Endothelial cell of umbilical vein (primary cell): ENCODE data around the gene ADGRL3. TPM values are rescaled to one million over a fixed set of nuclear protein-coding genes. Genes with fewer than 3 reads are reported as not detected.

ENCODE experiments used
- BruUV-seq: library from RNA; stranded (reverse); fragments of 400-500 nt; replicated peaks from 2 replicates; lab custom pipeline; 2021; lab: Mats Ljungman, UMichigan
- CTCF ChIA-PET: fragments of 300-600, 350-600 bp; sonication (Branson Sonifier 250); formaldehyde crosslinking; loops from one replicate; lab custom pipeline; 2021; ENCODE audit warnings: antibody characterized with exemption, inconsistent platforms; lab: Charles Lee
- POLR2A ChIA-PET: fragments of 300-600, 350-600 bp; sonication (Branson Sonifier 250); formaldehyde crosslinking; loops from one replicate; lab custom pipeline; 2021; ENCODE audit warnings: antibody characterized with exemption, inconsistent platforms; lab: Charles Lee
- DNase-seq: peaks from one replicate; pipeline ENCODE4 v3.0.0-alpha.2; 2011; ENCODE audit warnings: low read depth, low spot score
- FAIRE-seq: peaks from 2 replicates; lab custom pipeline; 2011; peaks lifted over from hg19 to GRCh38; lab: Jason Lieb, UNC
- H2AFZ ChIP-seq: 2 replicates; pipeline ENCODE4 v1.6.0; 2012; ENCODE audit warnings: low read depth, low read length, control low read depth, inconsistent platforms
- H3K27ac ChIP-seq: 2 replicates; pipeline ENCODE4 v1.5.1; 2011; ENCODE audit warnings: low read depth, mild to moderate bottlenecking, control low read depth, low read length, moderate library complexity; ENCODE audit not compliant: insufficient read depth
- H3K27me3 ChIP-seq, 2 experiments: 2 replicates each; pipeline versions ENCODE4 v1.6.0 to v1.6.1; 2011; ENCODE audit warnings: low read length in 2 of 2, mixed read lengths in 1 of 2; ENCODE audit not compliant: control insufficient read depth in 2 of 2, insufficient read depth in 2 of 2
- H3K36me3 ChIP-seq, 2 experiments: 2 replicates in 1 of 2; 3 replicates in 1 of 2; pipeline ENCODE4 v1.5.1; 2011; ENCODE audit warnings: low read length in 2 of 2, mild to moderate bottlenecking in 1 of 2, moderate library complexity in 1 of 2; ENCODE audit not compliant: control insufficient read depth in 2 of 2, insufficient read depth in 2 of 2; ENCODE audit errors: extremely low read depth in 1 of 2
- H3K4me1 ChIP-seq: 3 replicates; pipeline ENCODE4 v1.5.1; 2011; ENCODE audit warnings: mild to moderate bottlenecking, low read length; ENCODE audit not compliant: control insufficient read depth, insufficient read depth; ENCODE audit errors: extremely low read depth
- H3K4me2 ChIP-seq: 2 replicates; pipeline ENCODE4 v1.6.1; 2011; ENCODE audit warnings: low read length, control low read depth, mixed read lengths; ENCODE audit not compliant: insufficient read depth
- H3K4me3 ChIP-seq, 3 experiments: fragments of 200-600 bp in 1 of 3; sonication (generic), shearing (Covaris generic) in 1 of 3; replicated peaks in 1 of 3; 2 replicates each; pipeline ENCODE4 v1.5.1; 2011 to 2016; ENCODE audit warnings: control low read depth in 3 of 3, low read length in 3 of 3, mild to moderate bottlenecking in 2 of 3, inconsistent platforms in 1 of 3, low read depth in 1 of 3, moderate library complexity in 1 of 3; ENCODE audit not compliant: insufficient read depth in 1 of 3
- H3K79me2 ChIP-seq: 2 replicates; pipeline ENCODE4 v1.6.0; 2012; ENCODE audit warnings: low read length, inconsistent platforms; ENCODE audit not compliant: control insufficient read depth, insufficient read depth
- H3K9ac ChIP-seq: replicated peaks from 2 replicates; pipeline ENCODE3; 2011; ENCODE audit warnings: low read length, control low read depth; ENCODE audit not compliant: insufficient read depth; ENCODE audit errors: extremely low read depth
- H3K9me1 ChIP-seq: replicated peaks from 3 replicates; pipeline ENCODE4 v1.6.0; 2011; ENCODE audit warnings: mild to moderate bottlenecking, low read length; ENCODE audit not compliant: control insufficient read depth, insufficient read depth; ENCODE audit errors: extremely low read depth
- H3K9me3 ChIP-seq: replicated peaks from 2 replicates; pipeline ENCODE4 v1.5.1; 2012; ENCODE audit warnings: low read length, inconsistent platforms; ENCODE audit not compliant: control insufficient read depth, insufficient read depth
- H4K20me1 ChIP-seq: replicated peaks from 2 replicates; pipeline ENCODE3; 2011; ENCODE audit warnings: mild to moderate bottlenecking, low read length; ENCODE audit not compliant: control insufficient read depth, insufficient read depth; ENCODE audit errors: extremely low read depth
- EZH2 ChIP-seq: IDR thresholded peaks from 2 replicates; pipeline ENCODE4 v1.6.1; 2012; ENCODE audit warnings: borderline replicate concordance, low read depth, mild to moderate bottlenecking, moderate library complexity, low read length, inconsistent platforms; ENCODE audit not compliant: severe bottlenecking
- FOS ChIP-seq: IDR thresholded peaks from 2 replicates; pipeline ENCODE4 v1.6.1; 2011; ENCODE audit warnings: mild to moderate bottlenecking, low read length, moderate library complexity, borderline replicate concordance; ENCODE audit not compliant: insufficient read depth
- GATA2 ChIP-seq: IDR thresholded peaks from 2 replicates; pipeline ENCODE4 v1.7.0; 2011; ENCODE audit warnings: low read depth, mild to moderate bottlenecking, moderate library complexity, mixed read lengths, low read length; ENCODE audit not compliant: insufficient read length, insufficient read depth
- JUN ChIP-seq: IDR thresholded peaks from 2 replicates; pipeline ENCODE4 v1.6.1; 2011; ENCODE audit warnings: borderline replicate concordance, low read depth; ENCODE audit not compliant: insufficient read length, insufficient read depth
- MYC ChIP-seq: IDR thresholded peaks from one replicate; pipeline ENCODE4 v1.6.1; 2011; ENCODE audit warnings: mild to moderate bottlenecking, low read depth, low read length
- POLR2A ChIP-seq: IDR thresholded peaks from 2 replicates; pipeline ENCODE4 v1.6.1; 2012; ENCODE audit warnings: low read depth, mild to moderate bottlenecking, control low read depth, low read length
- POLR2AphosphoS5 ChIP-seq: IDR thresholded peaks from 2 replicates; pipeline ENCODE4 v1.6.1; 2012; ENCODE audit warnings: low read depth, mild to moderate bottlenecking, control low read depth, low read length, moderate library complexity; ENCODE audit not compliant: insufficient read depth
- dilution Hi-C: fragments of 300-500 bp; cut with MboI; formaldehyde crosslinking; loops from one replicate; pipeline ENCODE4 v1.15.0; 2019; ENCODE audit warnings: low sequenced_read_pairs; ENCODE audit not compliant: extremely low pct_ligation_motif_present
- intact Hi-C: fragments of 100-400 bp; cut with micrococcal nuclease; formaldehyde crosslinking; loops from one replicate; pipeline ENCODE4 v1.10.0; 2022
- polyA plus RNA-seq, 4 experiments: library from polyadenylated mRNA; depleted of rRNA in 3 of 4; stranded (reverse) in 3 of 4; unstranded in 1 of 4; fragments of >200 nt; gene quantifications; 2 replicates each; pipeline versions ENCODE4 v1.2.1 to v1.2.3, GENCODE V29; 2011 to 2012; ENCODE audit warnings: missing spikeins in 1 of 4
- total RNA-seq: library from RNA; stranded (reverse); gene quantifications from 2 replicates; pipeline ENCODE4 v1.2.3, GENCODE V29; 2021
- TF ChIP-seq, protein P1 (sequence below), 2 donors: IDR thresholded peaks; 1 replicate in 1 of 2; 2 replicates in 1 of 2; pipeline ENCODE4 v1.5.1; 2011; ENCODE audit warnings: low read length in 2 of 2, mild to moderate bottlenecking in 2 of 2, moderate library complexity in 2 of 2, control low read depth in 1 of 2, inconsistent platforms in 1 of 2, low read depth in 1 of 2; ENCODE audit not compliant: insufficient read depth in 1 of 2; ENCODE audit errors: extremely low read depth in 1 of 2
- TF ChIP-seq, protein P2 (sequence below): IDR thresholded peaks from 2 replicates; pipeline ENCODE4 v1.6.1; 2011; ENCODE audit not compliant: insufficient read depth, insufficient read length

Gene ADGRL3
- total and polyA plus RNA-seq, 2 donors (not counting 3 experiments of a cell fraction or from before 2014, with no cell fraction given), result not detected

DNA sequence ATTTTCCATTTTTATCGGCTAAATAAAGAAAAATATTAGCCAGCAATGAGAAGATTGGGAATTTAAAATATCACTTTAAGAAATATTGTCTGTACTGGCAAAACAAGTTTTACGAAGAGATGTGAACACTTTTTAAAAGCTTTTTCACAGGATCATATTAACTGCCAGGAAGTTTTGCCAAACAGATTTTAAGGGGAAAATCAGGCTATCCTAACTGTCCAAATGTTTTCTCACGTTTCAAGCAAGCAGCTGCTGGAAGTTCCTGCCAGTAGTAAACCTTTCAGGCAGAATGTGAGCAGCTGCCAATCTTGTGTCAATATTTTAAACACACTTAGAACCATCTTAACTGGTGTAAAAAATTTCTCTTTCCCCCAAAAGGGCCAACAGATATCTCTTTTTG lies 101.1 kb downstream of the ADGRL3 start:
- Histone ChIP-seq H3K36me3 (no peaks in the 10 kb centered on the region), H3K9me1 (no peaks in the 10 kb centered on the region), H3K4me2 (no peak overlapping the region), H3K4me1 (no peaks in the 10 kb centered on the region), H4K20me1 (no peaks in the 10 kb centered on the region), H3K9me3 (no peaks in the 10 kb centered on the region), H3K79me2 (no peaks in the 10 kb centered on the region), H3K4me3 (no peak overlapping the region), H2AFZ (no peak overlapping the region), H3K9ac (no peak overlapping the region), H3K27ac (no peak overlapping the region), H3K27me3 (no peaks in the 10 kb centered on the region)
- CTCF ChIA-PET, result no interaction called here
- FAIRE-seq (no peak), DNase-seq (no peak)
- intact Hi-C loops (no loop called here), dilution Hi-C loops (no loop called here)
- POLR2A ChIA-PET, result no interaction called here
- BruUV-seq, result no TSS peak
- TF ChIP-seq FOS (no peak), POLR2A (no peak), GATA2 (no peak), JUN (no peak), POLR2AphosphoS5 (no peak), MYC (no peak), EZH2 (no peak)
- TF ChIP-seq, protein P1, sequence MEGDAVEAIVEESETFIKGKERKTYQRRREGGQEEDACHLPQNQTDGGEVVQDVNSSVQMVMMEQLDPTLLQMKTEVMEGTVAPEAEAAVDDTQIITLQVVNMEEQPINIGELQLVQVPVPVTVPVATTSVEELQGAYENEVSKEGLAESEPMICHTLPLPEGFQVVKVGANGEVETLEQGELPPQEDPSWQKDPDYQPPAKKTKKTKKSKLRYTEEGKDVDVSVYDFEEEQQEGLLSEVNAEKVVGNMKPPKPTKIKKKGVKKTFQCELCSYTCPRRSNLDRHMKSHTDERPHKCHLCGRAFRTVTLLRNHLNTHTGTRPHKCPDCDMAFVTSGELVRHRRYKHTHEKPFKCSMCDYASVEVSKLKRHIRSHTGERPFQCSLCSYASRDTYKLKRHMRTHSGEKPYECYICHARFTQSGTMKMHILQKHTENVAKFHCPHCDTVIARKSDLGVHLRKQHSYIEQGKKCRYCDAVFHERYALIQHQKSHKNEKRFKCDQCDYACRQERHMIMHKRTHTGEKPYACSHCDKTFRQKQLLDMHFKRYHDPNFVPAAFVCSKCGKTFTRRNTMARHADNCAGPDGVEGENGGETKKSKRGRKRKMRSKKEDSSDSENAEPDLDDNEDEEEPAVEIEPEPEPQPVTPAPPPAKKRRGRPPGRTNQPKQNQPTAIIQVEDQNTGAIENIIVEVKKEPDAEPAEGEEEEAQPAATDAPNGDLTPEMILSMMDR (IDR thresholded peaks at IDR 0.05; ENCODE audit: extremely low read depth in 1 of 2, insufficient read depth in 1 of 2, low read depth in 1 of 2, low read length in 2 of 2), result no peak
- TF ChIP-seq, protein P2, sequence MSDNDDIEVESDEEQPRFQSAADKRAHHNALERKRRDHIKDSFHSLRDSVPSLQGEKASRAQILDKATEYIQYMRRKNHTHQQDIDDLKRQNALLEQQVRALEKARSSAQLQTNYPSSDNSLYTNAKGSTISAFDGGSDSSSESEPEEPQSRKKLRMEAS, result no peak
